Glutamatergic neuron (in vitro differentiated cells): ENCODE results near the gene TBX18. TPM values are rescaled to one million over a fixed set of nuclear protein-coding genes. Genes with fewer than 3 reads are reported as not detected.

Experiments used
- DNase-seq: peaks from one replicate; pipeline ENCODE4 v3.0.0; 2022
- H3K27ac Mint-ChIP-seq: one replicate; pipeline ENCODE4 v1.8.0; 2020; ENCODE audit warnings: mild to moderate bottlenecking, mixed read lengths, inconsistent platforms; ENCODE audit not compliant: unreplicated experiment
- H3K27me3 Mint-ChIP-seq: one replicate; pipeline ENCODE4 v1.8.0; 2020; ENCODE audit warnings: mild to moderate bottlenecking, moderate library complexity, mixed read lengths, inconsistent platforms; ENCODE audit not compliant: unreplicated experiment
- H3K36me3 Mint-ChIP-seq: one replicate; pipeline ENCODE4 v1.8.0; 2020; ENCODE audit warnings: mild to moderate bottlenecking, mixed read lengths, inconsistent platforms; ENCODE audit not compliant: unreplicated experiment
- H3K4me1 Mint-ChIP-seq: one replicate; pipeline ENCODE4 v1.8.0; 2020; ENCODE audit warnings: mild to moderate bottlenecking, low read depth, mixed read lengths, inconsistent platforms; ENCODE audit not compliant: unreplicated experiment
- H3K4me3 Mint-ChIP-seq: one replicate; pipeline ENCODE4 v1.8.0; 2020; ENCODE audit warnings: mild to moderate bottlenecking, mixed read lengths, inconsistent platforms; ENCODE audit not compliant: unreplicated experiment
- H3K9me3 Mint-ChIP-seq: one replicate; pipeline ENCODE4 v1.8.0; 2020; ENCODE audit warnings: mild to moderate bottlenecking, moderate library complexity, mixed read lengths, inconsistent platforms; ENCODE audit not compliant: unreplicated experiment
- total RNA-seq: library from RNA; stranded (reverse); fragmentation: NEBNext Ultra II Directional; extraction: Animal tissue kit (Norgen Biotek cat#: 25700); gene quantifications from one replicate; pipeline ENCODE4 v1.2.1, GENCODE V29; 2021; ENCODE audit not compliant: unreplicated experiment
- TF ChIP-seq, protein P1 (sequence below): fragments of 200-600 bp; sonication (generic); IDR thresholded peaks from one replicate; pipeline ENCODE4 v1.5.0; 2021; ENCODE audit not compliant: partially characterized antibody, unreplicated experiment

The TBX18 gene
- total RNA-seq, 1 donor from 2014 or later = 5.1 TPM

DNA sequence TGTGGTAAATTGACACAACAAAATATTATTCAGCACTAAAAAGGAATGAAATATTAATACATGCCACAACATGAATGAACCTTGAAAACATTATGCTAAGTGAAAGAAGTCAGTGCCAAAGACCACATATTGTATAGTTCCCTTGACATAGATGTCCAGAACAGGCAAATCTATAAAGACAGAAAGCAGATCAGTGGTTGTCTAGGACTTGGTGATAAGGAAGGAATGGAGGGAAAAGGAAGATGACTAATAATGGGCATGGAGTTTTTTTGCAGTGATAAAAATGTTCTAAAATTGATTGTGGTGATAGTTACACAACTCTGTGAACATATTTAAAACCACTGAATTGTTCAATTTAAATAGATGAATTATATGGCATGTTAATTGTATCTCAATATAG lies 32.5 kb downstream of the TBX18 start:
- H3K27ac Mint-ChIP-seq = no peak overlapping the region
- H3K36me3 Mint-ChIP-seq = no peaks in the 10 kb centered on the region
- H3K4me1 Mint-ChIP-seq = no peaks in the 10 kb centered on the region
- no peaks in the 10 kb centered on the region for H3K27me3 Mint-ChIP-seq
- no peak overlapping the region for H3K4me3 Mint-ChIP-seq
- no peak for DNase-seq
- no peaks in the 10 kb centered on the region for H3K9me3 Mint-ChIP-seq
- TF ChIP-seq, protein P1, sequence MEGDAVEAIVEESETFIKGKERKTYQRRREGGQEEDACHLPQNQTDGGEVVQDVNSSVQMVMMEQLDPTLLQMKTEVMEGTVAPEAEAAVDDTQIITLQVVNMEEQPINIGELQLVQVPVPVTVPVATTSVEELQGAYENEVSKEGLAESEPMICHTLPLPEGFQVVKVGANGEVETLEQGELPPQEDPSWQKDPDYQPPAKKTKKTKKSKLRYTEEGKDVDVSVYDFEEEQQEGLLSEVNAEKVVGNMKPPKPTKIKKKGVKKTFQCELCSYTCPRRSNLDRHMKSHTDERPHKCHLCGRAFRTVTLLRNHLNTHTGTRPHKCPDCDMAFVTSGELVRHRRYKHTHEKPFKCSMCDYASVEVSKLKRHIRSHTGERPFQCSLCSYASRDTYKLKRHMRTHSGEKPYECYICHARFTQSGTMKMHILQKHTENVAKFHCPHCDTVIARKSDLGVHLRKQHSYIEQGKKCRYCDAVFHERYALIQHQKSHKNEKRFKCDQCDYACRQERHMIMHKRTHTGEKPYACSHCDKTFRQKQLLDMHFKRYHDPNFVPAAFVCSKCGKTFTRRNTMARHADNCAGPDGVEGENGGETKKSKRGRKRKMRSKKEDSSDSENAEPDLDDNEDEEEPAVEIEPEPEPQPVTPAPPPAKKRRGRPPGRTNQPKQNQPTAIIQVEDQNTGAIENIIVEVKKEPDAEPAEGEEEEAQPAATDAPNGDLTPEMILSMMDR = no peak

DNA sequence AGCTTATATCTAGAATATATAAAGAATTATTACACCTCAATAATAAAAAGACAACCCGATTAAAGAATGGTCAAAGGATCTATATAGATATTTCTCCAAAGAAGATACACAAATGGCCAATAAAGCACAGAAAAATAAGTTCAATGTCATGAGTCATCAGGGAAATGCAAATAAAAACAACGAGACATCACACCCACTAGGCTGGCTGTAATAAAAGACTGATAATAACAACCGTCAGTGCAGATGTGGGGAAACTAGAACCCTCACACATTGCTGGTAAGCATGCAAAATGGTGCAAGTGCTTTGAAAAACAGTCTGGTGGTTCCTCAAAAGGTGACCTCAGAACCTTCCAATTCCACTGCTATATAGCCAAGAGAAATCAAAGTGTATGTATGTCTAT lies 33.0 kb downstream of the TBX18 start:
- no peaks in the 10 kb centered on the region for H3K9me3 Mint-ChIP-seq
- no peak overlapping the region for H3K4me3 Mint-ChIP-seq
- TF ChIP-seq, protein P1 = no peak

DNA sequence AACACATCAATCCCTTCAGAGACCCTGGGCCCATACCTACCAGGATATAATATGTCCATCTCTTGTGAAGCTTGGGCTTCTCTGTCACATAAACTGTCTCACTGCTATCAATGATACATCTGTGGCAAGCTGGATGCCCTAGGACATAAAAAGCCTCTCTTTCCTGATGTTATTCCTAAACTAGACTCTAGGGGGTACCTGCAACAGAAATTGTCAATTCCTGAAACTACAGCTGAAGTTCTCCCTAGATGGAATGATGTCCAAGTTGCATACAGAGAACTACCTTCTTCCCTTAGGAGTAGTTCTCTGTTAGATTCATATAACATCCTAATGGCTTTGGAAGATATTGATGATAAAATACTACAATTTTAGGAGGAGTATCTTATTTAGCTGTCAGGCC lies 35.8 kb downstream of the TBX18 start:
- Mint-ChIP-seq H3K27me3 (no peaks in the 10 kb centered on the region), H3K4me1 (no peaks in the 10 kb centered on the region), H3K9me3 (no peaks in the 10 kb centered on the region), H3K27ac (no peak overlapping the region), H3K36me3 (no peaks in the 10 kb centered on the region), H3K4me3 (no peak overlapping the region)
- TF ChIP-seq, protein P1 = peak; percentile 60
- DNase-seq = no peak

More for the DNA sequence above, 33.0 kb downstream of the TBX18 start:
- Mint-ChIP-seq H3K27ac (no peak overlapping the region), H3K4me1 (no peaks in the 10 kb centered on the region), H3K36me3 (no peaks in the 10 kb centered on the region), H3K27me3 (no peaks in the 10 kb centered on the region)
- DNase-seq = no peak

DNA sequence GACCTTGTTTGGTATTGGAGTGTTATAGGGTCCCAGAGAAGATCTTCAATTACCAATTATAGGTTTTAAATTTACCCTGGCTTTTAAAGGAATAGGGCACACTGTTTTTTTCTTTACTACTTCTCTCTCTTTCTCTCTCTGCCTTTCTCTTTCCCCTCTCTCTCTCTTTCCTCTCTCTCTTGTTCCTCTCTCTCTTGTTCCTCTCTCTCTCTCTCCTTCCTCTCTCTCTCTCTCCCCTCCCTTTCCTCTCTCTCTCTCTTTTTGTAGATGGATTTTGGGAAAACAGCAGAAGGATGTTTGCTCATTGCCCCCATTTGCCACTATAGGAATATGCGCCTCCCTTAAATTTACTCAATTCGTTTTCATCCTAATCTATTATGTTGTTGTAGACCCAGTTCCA lies 45.2 kb downstream of the TBX18 start:
- Mint-ChIP-seq H3K4me3 (no peak overlapping the region), H3K27ac (no peak overlapping the region), H3K9me3 (no peaks in the 10 kb centered on the region), H3K27me3 (no peaks in the 10 kb centered on the region), H3K36me3 (no peaks in the 10 kb centered on the region), H3K4me1 (no peaks in the 10 kb centered on the region)
- TF ChIP-seq, protein P1 = no peak
- no peak for DNase-seq

DNA sequence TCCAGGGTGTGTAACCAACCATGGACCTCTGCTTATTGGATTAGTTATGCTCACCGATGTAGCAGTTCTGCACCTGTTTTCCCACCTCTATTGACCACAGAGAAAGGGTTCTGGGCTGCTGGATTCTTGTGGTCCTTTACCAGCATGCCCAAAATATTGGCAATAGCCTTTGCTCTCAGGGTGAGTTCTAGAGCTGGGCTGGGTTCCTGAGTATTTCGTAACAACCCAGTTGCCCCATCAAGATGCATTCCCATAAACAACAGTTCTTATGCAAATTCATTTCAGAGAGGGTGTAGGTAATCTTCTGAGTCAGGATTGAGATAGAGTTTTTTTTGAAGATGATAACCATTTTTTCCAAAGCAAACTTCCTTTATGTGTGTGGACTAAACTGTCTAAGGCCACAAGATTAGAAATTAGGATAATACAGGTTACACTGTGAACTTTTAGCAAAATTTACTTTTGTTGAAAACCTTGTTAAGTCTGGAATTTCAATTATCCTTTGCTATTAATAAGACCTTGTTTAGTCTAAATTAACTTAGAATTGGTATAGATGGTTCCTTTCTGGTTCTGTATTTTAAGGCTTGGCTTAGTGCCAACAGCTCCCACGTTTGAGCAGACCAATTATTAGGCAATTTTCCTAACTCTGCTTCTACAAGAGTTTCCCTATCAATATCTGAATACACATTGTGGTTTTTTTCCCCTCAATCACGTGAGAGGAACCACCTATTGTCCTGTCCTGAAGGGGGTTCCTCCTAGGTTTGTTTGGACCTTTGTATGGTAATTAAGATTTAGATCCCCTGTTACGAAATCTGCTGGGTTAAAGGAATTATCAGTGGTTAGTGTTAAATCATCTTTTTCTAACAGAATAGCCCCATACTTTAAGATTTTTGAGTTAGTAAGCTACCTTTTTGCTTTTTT lies 46.1 kb downstream of the TBX18 start:
- no peak for DNase-seq
- H3K27me3 Mint-ChIP-seq = no peaks in the 10 kb centered on the region
- no peaks in the 10 kb centered on the region for H3K36me3 Mint-ChIP-seq
- H3K27ac Mint-ChIP-seq = no peak overlapping the region
- TF ChIP-seq, protein P1 = no peak
- H3K4me1 Mint-ChIP-seq = no peaks in the 10 kb centered on the region
- no peak overlapping the region for H3K4me3 Mint-ChIP-seq
- H3K9me3 Mint-ChIP-seq = no peaks in the 10 kb centered on the region
